HG03039 (cell line): Measurements from ENCODE around the gene ENG.
A peak's percentile ranks its signal among the peaks of the same experiment; 100 is the strongest.

Source experiments
- ATAC-seq: cut with Tn5 transposase; IDR thresholded peaks from one replicate; pipeline ENCODE4 v1.9.1; 2021; ENCODE audit warnings: mild to moderate bottlenecking, moderate library complexity; ENCODE audit not compliant: unreplicated experiment

Gene ENG

DNA sequence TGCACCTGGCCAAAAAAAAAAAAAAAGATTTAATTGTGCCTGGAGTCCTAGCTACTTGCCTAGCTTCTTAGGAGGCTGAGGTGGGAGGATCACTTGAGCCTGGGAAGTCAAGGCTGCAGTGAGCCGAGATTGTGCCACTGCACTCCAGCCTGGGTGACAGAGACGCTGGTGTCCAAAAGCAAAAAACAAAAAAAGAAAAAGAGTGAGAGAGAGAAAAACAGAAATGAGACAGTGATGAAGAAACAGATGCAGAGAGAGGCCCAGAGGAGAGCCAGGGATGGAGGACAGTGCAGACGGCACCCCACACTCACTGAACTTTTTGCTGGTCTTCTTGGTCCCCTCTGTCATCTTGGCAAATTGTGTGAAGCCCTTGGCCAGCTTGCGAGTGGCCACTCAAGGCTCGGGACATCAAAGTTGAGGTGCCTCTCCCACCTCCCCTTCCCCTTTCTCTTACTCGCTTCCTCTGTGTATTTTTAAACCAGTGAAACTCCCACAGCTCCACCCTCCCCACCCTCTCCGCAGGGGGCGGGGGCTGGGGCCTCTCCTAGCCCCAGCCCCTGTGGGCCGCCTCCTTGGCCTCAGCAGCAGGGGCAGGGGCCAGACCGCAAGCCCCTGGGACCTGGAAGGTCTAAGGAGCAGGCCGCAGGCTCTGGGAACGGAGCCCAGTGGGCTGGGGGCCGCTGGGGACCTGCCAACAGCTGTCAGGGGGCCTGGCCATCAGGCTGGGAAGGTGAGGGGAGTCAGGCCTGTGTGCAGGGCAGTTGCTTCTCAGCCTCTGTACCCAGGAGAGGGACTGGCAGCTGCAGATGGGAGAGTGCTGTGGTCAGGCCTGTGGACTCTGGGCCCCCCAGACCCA, 76.0 kb downstream of the ENG start, which contains the start of gene SH2D3C:
Gene SH2D3C, minus strand, starts transcription at position 387 of the 856 bp plus-strand sequence. Its CDS starts 39 bp downstream, at position 348.
- ATAC-seq = peak; percentile 36

DNA sequence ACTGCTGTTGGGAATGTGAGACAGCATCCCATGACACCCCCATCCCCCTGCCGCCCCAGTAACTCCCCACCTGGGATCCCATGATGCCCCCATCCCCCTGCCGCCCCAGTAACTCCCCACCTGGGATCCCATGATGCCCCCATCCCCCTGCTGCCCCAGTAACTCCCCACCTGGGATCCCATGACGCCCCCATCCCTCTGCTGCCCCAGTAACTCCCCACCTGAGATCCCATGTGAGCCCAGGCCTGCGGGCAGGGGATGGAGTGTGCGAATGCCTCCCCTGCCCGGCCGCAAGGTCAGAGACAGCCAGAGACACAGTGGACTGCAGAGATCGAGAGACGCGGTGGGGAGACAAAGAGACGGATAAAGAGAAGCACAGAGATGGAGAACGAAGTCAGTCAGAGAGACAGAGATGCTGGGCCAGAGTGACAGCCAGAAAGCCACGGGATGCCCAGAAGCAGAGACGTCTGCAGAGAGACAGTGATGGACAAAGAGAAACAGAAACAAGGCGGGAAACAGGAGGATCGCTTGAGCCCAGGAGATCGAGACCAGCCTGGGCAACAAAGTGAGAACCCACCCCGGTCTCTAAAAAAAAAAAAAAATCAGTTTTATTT, 77.0 kb downstream of the ENG start:
- no peak for ATAC-seq

DNA sequence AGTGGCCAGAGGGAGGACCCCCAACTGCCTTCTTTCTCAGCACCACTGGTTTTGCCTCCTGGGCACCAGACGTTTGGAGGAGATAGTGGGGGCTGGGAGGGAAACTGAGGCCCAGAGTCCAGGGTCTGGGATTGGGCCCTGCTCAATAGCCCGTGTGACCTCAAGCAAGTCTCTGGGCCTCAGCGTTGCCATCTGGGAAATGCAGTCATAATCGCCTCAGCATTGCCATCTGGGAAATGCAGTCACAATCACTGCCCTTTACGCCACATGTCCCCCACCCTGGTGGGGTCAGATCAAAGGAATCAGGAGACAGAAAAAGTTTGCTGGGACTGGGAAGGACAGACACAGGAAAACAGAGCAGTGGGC, 77.6 kb downstream of the ENG start:
- no peak for ATAC-seq

DNA sequence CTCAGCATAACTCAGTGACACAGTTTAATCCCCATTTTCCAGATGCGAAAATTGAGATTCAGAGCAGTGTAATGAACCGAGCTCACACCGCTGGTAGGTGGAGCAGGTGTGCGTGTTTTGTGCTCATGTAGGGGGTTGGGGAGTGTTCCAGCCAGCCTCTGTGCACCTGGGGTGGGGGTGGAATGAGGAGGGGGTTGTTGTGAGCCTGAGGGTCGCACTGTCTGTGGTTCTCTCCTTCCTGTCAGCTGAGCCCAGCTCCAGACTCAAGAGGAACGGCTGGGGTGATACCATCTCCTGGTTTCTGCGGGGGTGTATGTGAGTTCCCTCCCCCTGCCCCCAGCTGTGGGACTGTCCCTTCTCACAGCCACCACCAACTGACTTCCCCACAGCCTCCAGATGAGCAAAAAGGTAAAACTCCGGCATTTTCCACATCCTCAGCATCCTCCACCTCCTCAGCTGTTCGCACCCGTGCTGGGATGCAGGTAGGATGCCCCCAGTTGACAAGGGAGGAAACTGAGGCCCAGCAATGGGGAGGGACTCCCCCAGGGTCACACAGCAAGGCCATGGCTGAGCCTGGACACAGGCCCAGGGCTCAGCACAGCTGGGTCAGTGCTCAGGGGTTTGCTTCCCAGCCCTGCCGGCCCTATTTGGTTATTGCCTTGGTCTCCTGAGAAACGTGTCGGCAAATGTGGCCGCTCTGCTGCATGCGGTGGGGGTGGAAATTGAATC, 78.1 kb downstream of the ENG start:
- no peak for ATAC-seq

DNA sequence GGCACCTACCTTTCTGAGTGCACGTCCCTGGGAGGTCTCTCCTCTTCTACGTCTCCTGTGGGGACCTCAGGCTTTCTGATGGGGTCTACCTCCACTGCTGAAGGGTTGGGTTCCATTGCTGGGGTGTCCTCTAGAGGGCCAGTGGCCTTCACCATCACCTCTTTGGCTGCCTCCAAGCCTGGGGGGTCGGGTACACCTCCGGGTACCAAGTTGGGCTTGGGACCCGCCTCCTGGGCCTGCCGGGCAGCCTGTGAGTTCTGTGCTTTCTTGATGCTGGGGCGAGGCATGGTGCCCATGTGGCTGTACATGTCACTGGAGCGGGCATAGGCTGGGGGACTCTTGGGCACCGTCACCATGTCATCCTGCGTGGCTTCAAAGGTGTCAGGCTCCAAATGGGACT, 80.5 kb downstream of the ENG start:
- no peak for ATAC-seq

DNA sequence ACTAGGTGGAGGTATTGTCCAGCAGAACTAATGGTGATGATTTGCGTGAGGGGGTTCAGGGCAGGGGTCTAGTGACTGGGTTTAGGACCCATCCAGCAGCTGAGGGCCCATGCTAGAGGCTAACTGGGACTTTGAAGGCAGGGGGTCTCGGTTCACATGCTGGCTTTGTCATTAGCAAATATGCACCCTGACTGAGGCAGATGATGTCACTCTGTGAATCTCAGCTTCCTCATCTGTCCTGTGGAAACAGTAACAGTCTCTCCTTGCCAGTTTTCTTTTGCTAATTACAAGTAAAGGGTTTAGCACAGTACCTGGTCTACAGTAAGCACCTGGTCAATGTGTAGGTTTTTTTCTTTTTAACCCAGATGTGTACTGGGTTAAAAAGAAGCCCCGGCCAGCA, 81.2 kb downstream of the ENG start:
- no peak for ATAC-seq

DNA sequence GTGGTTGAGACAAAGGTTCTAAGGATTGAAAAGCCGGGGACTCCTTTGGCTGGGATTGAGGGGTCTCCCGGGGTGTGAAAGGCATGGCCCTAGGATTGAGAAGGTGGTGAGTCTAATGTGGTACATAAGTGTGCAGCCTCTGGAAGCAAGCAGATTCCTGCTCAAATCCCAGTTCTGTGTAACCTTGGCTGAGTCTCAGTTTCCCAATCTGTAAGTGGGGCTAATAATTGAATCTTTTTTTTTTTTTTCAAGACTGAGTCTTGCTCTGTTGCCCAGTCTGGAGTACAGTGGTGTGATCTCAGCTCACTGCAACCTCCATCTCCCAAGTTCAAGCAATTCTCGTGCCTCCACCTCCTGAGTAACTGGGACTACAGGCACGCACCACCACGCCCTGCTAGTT, 81.9 kb downstream of the ENG start:
- ATAC-seq = no peak

DNA sequence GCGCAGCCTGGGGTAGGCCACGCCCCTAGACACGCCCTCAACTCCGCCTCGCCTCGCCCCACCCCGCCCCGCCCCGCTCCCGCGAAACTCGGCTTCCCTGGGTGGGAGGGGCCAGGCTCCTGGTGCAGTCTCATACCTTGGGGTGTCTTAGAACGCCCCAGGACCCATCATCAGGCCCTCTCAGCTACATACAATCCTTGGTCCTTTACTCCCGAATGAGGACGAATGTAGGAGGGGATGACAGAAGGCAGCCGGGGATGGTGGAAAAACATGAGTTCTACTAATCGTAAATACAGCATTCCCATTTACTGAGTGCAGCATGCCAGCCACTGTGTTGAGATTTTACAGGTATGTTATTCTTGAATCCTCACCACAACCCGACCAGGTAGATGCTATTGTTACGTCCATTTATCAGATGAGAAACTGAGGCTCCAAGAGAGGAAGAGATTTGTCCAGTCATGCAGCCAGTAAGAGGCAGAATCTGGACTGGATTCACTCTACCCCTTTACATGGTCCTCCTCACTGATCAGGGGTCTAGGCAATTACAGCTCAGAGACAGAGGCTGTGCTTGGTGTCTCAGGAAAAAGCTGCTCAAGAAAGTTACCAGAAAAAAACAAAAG, 82.8 kb downstream of the ENG start:
- ATAC-seq = no peak

DNA sequence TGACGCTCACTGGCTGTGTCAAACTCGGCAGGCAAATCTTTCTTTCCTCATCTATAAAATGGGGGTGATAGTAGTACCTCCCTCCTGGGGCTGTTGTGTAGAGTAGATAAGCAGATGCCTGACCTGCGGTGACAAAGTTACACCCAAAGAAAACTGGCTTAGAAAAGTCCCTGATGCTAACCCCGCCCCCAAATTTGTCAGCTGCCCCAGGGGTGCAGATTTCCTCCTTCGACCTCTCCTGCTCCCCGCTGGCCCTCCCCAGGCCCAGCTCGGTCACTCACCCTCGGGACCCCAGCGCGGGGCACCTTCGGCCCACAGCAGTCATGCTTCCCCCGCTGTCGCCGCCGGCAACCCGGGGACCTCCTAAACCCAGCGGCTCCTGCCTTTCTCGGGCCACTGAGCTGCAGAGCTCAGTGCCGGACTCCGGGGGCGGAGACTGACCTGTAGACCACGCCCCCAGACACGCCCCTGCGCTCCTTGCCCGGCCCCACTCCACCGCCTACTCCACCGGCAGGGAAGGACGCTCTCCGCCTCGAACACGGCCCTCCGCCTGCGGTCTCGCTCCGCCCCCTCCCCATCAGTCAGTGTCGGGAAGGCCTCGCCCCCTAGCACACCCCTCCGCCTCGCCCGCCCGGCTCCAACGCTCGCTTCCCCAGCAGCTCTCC, 83.4 kb downstream of the ENG start:
- ATAC-seq = peak; percentile 85

DNA sequence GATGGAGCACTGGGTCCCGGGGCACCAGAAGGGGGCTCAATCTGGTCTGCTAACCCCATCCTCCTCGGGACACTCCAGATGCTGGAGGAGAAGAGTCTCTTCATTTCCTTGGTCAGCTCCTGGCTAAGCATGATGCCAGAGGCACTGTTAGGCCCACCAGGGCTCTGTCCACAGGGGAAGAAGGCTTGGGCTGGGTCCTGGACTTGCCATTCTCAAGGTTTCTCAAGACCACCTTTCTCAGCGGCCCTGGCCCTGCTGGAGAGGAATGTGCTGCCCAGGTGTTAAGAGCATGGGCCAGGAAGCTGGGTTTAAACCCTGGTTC, 83.9 kb downstream of the ENG start:
- ATAC-seq = no peak

DNA sequence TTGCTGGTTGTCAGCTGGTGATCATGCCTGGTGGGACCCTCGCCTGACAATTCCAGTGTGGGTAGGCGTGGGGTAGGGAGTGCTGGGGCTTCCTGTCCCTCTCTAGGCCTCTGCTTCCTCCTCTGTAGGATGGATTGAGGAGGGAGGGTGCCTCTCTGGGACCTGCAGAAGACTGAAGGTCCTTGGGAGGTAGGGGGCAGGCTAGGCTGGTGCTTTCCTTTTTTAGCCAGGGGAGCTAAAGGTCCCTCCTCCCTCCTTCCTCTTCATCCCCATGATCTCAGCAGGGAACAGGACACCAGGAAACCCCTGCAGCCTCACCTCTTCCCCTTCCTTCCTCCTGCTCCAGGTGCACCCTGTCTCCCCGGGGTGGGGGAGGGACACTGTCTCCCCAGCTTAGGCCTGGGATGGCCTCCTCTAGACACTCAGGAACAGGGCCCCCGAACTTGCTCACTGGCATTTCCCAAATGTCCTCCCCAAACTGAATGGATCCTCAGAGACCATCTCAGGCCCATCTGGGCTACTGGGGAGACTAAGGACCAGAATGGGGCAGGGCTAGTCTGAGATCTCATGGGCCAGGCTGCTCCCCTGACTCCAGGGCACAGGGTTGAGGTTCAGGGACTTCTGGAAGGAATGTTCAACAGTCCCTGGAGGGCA, 84.4 kb downstream of the ENG start:
- ATAC-seq = no peak

DNA sequence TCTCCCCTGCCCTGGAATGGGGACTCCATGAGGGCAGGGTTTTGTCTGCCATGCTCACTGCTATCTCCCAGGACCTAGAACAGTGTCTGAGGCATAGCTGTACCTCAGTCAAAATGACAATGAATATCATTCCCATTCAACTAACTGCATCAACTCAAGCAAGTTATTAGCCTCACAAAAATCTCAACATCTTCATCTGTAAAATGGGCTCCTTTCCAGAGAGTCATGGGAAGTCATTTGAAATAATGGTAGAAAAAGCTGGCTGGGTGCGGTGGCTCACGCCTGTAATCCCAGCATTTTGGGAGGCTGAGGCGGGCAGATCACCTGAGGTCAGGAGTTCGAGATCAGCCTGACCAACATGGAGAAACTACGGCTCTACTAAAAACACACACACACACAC, 85.4 kb downstream of the ENG start:
- no peak for ATAC-seq

DNA sequence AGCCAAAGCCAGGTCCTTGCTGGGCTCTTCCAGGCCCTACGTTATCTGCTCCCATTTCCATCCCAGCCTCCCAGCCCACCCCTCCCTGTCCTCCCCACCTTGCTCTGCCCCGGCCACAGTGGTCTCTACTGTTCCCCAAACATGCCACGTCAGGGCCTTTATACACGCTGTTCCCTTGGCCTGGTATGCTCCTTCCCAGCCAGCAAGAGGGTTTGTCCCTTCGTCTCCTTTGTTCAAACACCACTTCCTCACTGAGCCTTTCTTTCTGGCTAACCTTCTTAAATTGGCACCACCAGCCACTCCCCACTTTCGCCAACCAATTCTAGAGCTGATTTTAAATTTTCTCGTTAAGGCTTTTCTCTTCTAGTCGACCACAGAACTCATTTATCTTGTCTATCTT, 85.8 kb downstream of the ENG start:
- no peak for ATAC-seq

DNA sequence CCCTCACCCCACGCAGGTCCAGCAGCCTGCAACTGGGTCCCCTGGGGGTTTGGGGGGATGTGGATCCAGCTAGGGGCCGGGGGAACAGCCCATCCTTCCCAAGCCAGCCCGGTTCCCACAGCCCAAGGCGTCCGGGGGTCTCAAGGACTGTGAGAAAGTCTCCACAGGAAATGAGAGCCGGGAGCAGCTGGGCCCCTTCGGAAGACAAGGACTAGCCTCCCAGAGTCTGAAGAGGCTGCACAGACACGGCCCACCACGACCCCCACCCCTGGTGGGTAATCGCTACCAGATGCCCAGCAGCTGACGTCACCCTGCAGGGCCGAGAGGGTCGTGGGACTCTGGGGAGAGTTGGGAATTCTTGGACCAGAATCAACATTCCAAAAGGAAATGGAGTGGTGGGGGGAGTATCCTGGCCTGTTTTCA, 86.5 kb downstream of the ENG start:
- ATAC-seq = no peak

DNA sequence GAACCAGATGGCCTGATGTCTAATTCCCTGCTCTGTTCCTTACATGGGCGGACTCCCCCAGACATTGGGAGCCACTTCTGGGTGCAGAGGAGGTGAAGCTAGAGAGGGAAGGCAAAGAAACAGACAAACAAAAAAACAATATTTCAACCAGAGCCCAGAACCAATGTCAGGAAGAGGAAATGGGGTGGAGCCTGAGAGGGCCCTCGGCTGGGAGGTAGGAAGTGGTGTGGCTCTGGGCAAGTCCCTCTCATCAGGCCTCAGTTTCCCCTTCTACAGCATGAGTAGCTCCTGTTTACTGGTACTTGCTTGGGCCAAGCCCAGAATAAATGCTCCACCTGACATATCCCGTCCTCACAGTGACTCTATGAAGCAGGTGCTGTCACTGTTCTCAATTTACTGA, 87.0 kb downstream of the ENG start:
- ATAC-seq = no peak

DNA sequence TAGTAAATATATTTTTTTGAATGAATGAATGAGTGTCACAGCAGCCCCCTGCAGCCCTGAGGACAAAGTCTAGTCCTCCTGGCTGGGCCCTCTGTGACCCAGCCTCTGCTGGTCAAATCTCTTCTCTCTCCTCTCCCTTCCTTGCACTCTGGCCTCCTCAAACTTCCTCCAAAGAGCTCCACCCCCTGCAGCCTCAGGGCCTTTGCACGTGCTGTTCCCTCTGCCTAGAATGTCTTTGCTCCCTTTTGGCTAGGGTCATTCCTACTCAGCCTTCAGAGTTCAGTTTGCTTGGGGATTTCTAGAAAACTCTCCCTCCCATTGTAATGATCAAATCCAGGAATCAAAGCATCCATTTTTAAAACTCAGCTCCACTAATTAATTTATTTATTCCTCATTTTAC, 89.0 kb downstream of the ENG start:
- no peak for ATAC-seq
